Measurements from ENCODE around the gene ZNF223.

Gene ZNF223

DNA sequence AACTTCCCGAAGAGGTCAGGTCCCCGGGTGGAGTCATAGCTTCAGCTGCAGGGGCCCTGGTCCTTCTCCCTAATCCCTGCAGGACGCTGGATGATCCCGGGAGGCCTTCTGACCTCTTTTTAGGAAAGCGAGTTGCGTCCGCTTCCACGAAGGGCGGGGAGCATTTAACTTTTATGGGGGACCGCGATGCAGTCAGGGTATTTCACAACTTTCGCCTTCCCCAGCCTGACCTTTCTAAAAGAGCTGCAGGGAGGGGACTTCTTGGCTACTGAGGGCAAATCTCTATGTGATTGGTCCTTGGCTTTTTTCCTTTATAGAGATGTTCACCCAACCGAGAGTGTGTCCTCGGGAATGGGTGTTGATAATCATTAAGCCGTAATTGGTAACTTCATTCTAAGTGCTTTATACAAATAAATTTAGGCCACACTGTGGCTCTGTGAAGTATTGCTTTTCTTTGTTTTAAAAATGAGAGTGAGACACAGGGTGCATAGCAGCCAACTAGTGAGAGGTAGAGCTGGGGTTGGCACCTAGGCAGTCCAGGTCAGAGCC, 48.3 kb upstream of the ZNF223 start:
- Histone ChIP-seq H3K18ac (ENCODE audit: low read depth in 1 of 2, low read length in 2 of 2) (no peak overlapping the region), H2AFZ (ENCODE audit: low read depth, low read length) (peak overlapping the region; percentile 79), H3K4me1 (ENCODE audit: control insufficient read depth, insufficient read depth, low read depth, low read length) (peaks cover 5% of the 10 kb centered on the region), H3K36me3 (ENCODE audit: control insufficient read depth in 1 of 2, insufficient read depth in 2 of 2, low read depth in 1 of 2, low read length in 2 of 2) (peaks cover 9 to 19% of the 10 kb centered on the region in 2 experiments), H3K4me2 (ENCODE audit: low read length, poor library complexity, severe bottlenecking) (peak overlapping the region; percentile 98), H3K4me3 (ENCODE audit: insufficient read depth in 1 of 2, low read depth in 1 of 2, low read length in 2 of 2) (peak overlapping the region; percentile 75 to 96), H3K27ac (ENCODE audit: low read length, poor library complexity, severe bottlenecking) (peak overlapping the region; percentile 19), H3K79me1 (replicated peaks; ENCODE audit: low read length, poor library complexity, severe bottlenecking) (peaks cover 18% of the 10 kb centered on the region), H3K14ac (ENCODE audit: low read length in 2 of 2) (no peak overlapping the region), H3K9ac (ENCODE audit: low read length) (peak overlapping the region; percentile 91), H3K4ac (ENCODE audit: low read depth in 1 of 2, low read length in 2 of 2) (peak overlapping the region in 1 of 2 experiments; percentile 53), H3K9me3 (ENCODE audit: control insufficient read depth, low read length) (peaks cover 19% of the 10 kb centered on the region), H4K8ac (ENCODE audit: low read length) (no peak overlapping the region), H3K27me3 (ENCODE audit: control insufficient read depth in 1 of 2, insufficient read depth in 1 of 2, low read length in 2 of 2) (no peaks in the 10 kb centered on the region), H2AK5ac (ENCODE audit: low read length, severe bottlenecking) (no peak overlapping the region), H4K91ac (ENCODE audit: low read length) (no peak overlapping the region), H2BK12ac (ENCODE audit: low read length in 2 of 2) (no peak overlapping the region), H3K23ac (ENCODE audit: low read length in 2 of 2) (no peak overlapping the region), H2BK15ac (ENCODE audit: low read depth, poor library complexity, severe bottlenecking) (no peak overlapping the region), H2BK5ac (ENCODE audit: low read depth, low read length, poor library complexity, severe bottlenecking) (no peak overlapping the region), H2BK120ac (ENCODE audit: low read depth, low read length) (no peak overlapping the region)
- WGBS: 12% methylated on average over 15 of the region's 15 CpGs
- peak; percentile 47 for DNase-seq

- Histone ChIP-seq H4K8ac (ENCODE audit: low read length) (no peak overlapping the region), H3K18ac (ENCODE audit: low read depth in 1 of 2, low read length in 2 of 2) (no peak overlapping the region), H2BK120ac (ENCODE audit: low read depth, low read length) (no peak overlapping the region), H3K36me3 (ENCODE audit: control insufficient read depth in 1 of 2, insufficient read depth in 2 of 2, low read depth in 1 of 2, low read length in 2 of 2) (peaks cover 30 to 43% of the 10 kb centered on the region in 2 experiments), H3K4me3 (ENCODE audit: insufficient read depth in 1 of 2, low read depth in 1 of 2, low read length in 2 of 2) (no peak overlapping the region), H3K9me3 (ENCODE audit: control insufficient read depth, low read length) (peaks cover 43% of the 10 kb centered on the region), H3K14ac (ENCODE audit: low read length in 2 of 2) (no peak overlapping the region), H3K23ac (ENCODE audit: low read length in 2 of 2) (no peak overlapping the region), H3K27ac (ENCODE audit: low read length, poor library complexity, severe bottlenecking) (no peak overlapping the region), H2AFZ (ENCODE audit: low read depth, low read length) (no peak overlapping the region), H2BK5ac (ENCODE audit: low read depth, low read length, poor library complexity, severe bottlenecking) (no peak overlapping the region), H4K91ac (ENCODE audit: low read length) (no peak overlapping the region), H2AK5ac (ENCODE audit: low read length, severe bottlenecking) (no peak overlapping the region), H2BK15ac (ENCODE audit: low read depth, poor library complexity, severe bottlenecking) (no peak overlapping the region), H3K27me3 (ENCODE audit: control insufficient read depth in 1 of 2, insufficient read depth in 1 of 2, low read length in 2 of 2) (no peaks in the 10 kb centered on the region), H3K4ac (ENCODE audit: low read depth in 1 of 2, low read length in 2 of 2) (no peak overlapping the region), H3K79me1 (replicated peaks; ENCODE audit: low read length, poor library complexity, severe bottlenecking) (peaks cover 21% of the 10 kb centered on the region), H3K9ac (ENCODE audit: low read length) (no peak overlapping the region), H2BK12ac (ENCODE audit: low read length in 2 of 2) (no peak overlapping the region), H3K4me1 (ENCODE audit: control insufficient read depth, insufficient read depth, low read depth, low read length) (peaks cover 5% of the 10 kb centered on the region), H3K4me2 (ENCODE audit: low read length, poor library complexity, severe bottlenecking) (no peak overlapping the region)
- WGBS: 100% methylated on average over 1 of the region's 1 CpG
- DNase-seq: peak; percentile 41
These were observed 45.9 kb upstream of the ZNF223 start for GRCh38 chr19:44005973-44006372.

DNA sequence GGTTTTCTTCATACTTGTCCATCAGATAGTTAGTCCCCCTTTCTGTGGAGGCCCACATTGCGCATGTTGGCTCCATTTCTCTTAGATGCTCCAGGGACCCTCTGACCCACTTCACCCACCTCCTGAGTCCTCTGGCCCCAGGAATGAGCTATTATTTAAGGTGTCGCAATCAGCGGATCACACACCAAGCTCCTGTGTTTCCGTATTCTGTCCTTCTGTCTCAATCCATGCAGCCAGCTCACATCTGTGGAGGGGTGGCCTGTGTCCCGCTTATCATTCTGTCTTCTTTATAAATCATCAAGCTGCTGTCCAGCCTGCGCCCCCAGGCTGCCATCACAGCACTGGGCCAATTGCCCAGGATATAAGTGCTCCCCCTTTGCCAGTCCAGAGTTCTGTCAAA, 44.4 kb upstream of the ZNF223 start:
- H3K4ac ChIP-seq (ENCODE audit: low read depth in 1 of 2, low read length in 2 of 2): no peak overlapping the region
- no peak overlapping the region for H3K9ac ChIP-seq (ENCODE audit: low read length)
- peaks cover 58% of the 10 kb centered on the region for H3K9me3 ChIP-seq (ENCODE audit: control insufficient read depth, low read length)
- no peak overlapping the region for H2AFZ ChIP-seq (ENCODE audit: low read depth, low read length)
- no peak overlapping the region for H3K14ac ChIP-seq (ENCODE audit: low read length in 2 of 2)
- 97% methylated on average over 6 of the region's 6 CpGs for WGBS
- no peak overlapping the region for H3K4me2 ChIP-seq (ENCODE audit: low read length, poor library complexity, severe bottlenecking)
- peaks cover 32 to 58% of the 10 kb centered on the region in 2 experiments for H3K36me3 ChIP-seq (ENCODE audit: control insufficient read depth in 1 of 2, insufficient read depth in 2 of 2, low read depth in 1 of 2, low read length in 2 of 2)
- DNase-seq: no peak
- peaks cover 3% of the 10 kb centered on the region for H3K4me1 ChIP-seq (ENCODE audit: control insufficient read depth, insufficient read depth, low read depth, low read length)
- H2BK12ac ChIP-seq (ENCODE audit: low read length in 2 of 2): no peak overlapping the region
- no peak overlapping the region for H2BK15ac ChIP-seq (ENCODE audit: low read depth, poor library complexity, severe bottlenecking)
- peaks cover 21% of the 10 kb centered on the region for H3K79me1 ChIP-seq (replicated peaks; ENCODE audit: low read length, poor library complexity, severe bottlenecking)
- no peak overlapping the region for H4K91ac ChIP-seq (ENCODE audit: low read length)
- no peak overlapping the region for H3K18ac ChIP-seq (ENCODE audit: low read depth in 1 of 2, low read length in 2 of 2)
- no peak overlapping the region for H2AK5ac ChIP-seq (ENCODE audit: low read length, severe bottlenecking)
- no peak overlapping the region for H3K27ac ChIP-seq (ENCODE audit: low read length, poor library complexity, severe bottlenecking)
- H2BK120ac ChIP-seq (ENCODE audit: low read depth, low read length): no peak overlapping the region
- H3K23ac ChIP-seq (ENCODE audit: low read length in 2 of 2): no peak overlapping the region
- no peak overlapping the region for H4K8ac ChIP-seq (ENCODE audit: low read length)
- no peaks in the 10 kb centered on the region for H3K27me3 ChIP-seq (ENCODE audit: control insufficient read depth in 1 of 2, insufficient read depth in 1 of 2, low read length in 2 of 2)
- no peak overlapping the region for H2BK5ac ChIP-seq (ENCODE audit: low read depth, low read length, poor library complexity, severe bottlenecking)
- H3K4me3 ChIP-seq (ENCODE audit: insufficient read depth in 1 of 2, low read depth in 1 of 2, low read length in 2 of 2): no peak overlapping the region

- Histone ChIP-seq H2BK15ac (ENCODE audit: low read depth, poor library complexity, severe bottlenecking) (no peak overlapping the region), H3K4ac (ENCODE audit: low read depth in 1 of 2, low read length in 2 of 2) (no peak overlapping the region), H3K4me1 (ENCODE audit: control insufficient read depth, insufficient read depth, low read depth, low read length) (no peaks in the 10 kb centered on the region), H3K9me3 (ENCODE audit: control insufficient read depth, low read length) (peaks cover 71% of the 10 kb centered on the region), H3K9ac (ENCODE audit: low read length) (no peak overlapping the region), H3K36me3 (ENCODE audit: control insufficient read depth in 1 of 2, insufficient read depth in 2 of 2, low read depth in 1 of 2, low read length in 2 of 2) (peaks cover 32 to 62% of the 10 kb centered on the region in 2 experiments), H3K4me3 (ENCODE audit: insufficient read depth in 1 of 2, low read depth in 1 of 2, low read length in 2 of 2) (peak overlapping the region in 1 of 2 experiments; percentile 50), H2BK120ac (ENCODE audit: low read depth, low read length) (no peak overlapping the region), H3K4me2 (ENCODE audit: low read length, poor library complexity, severe bottlenecking) (no peak overlapping the region), H2BK5ac (ENCODE audit: low read depth, low read length, poor library complexity, severe bottlenecking) (no peak overlapping the region), H2BK12ac (ENCODE audit: low read length in 2 of 2) (no peak overlapping the region), H3K14ac (ENCODE audit: low read length in 2 of 2) (no peak overlapping the region), H4K91ac (ENCODE audit: low read length) (no peak overlapping the region), H4K8ac (ENCODE audit: low read length) (no peak overlapping the region), H2AFZ (ENCODE audit: low read depth, low read length) (no peak overlapping the region), H3K79me1 (replicated peaks; ENCODE audit: low read length, poor library complexity, severe bottlenecking) (peaks cover 12% of the 10 kb centered on the region), H3K23ac (ENCODE audit: low read length in 2 of 2) (no peak overlapping the region), H3K18ac (ENCODE audit: low read depth in 1 of 2, low read length in 2 of 2) (no peak overlapping the region), H2AK5ac (ENCODE audit: low read length, severe bottlenecking) (no peak overlapping the region), H3K27ac (ENCODE audit: low read length, poor library complexity, severe bottlenecking) (no peak overlapping the region), H3K27me3 (ENCODE audit: control insufficient read depth in 1 of 2, insufficient read depth in 1 of 2, low read length in 2 of 2) (no peaks in the 10 kb centered on the region)
- 96% methylated on average over 5 of the region's 5 CpGs for WGBS
- DNase-seq: no peak
These were observed 41.4 kb upstream of the ZNF223 start for GRCh38 chr19:44010468-44010867.

Data from mesenchymal stem cell (in vitro differentiated cells and primary cell).